Measurements from ENCODE around the gene MTERF1.
"Not testable (repeated sequence)": the region's sequence is repeated elsewhere in the genome, so short reads cannot be mapped to it uniquely, and the experiment has no call there.

DNA sequence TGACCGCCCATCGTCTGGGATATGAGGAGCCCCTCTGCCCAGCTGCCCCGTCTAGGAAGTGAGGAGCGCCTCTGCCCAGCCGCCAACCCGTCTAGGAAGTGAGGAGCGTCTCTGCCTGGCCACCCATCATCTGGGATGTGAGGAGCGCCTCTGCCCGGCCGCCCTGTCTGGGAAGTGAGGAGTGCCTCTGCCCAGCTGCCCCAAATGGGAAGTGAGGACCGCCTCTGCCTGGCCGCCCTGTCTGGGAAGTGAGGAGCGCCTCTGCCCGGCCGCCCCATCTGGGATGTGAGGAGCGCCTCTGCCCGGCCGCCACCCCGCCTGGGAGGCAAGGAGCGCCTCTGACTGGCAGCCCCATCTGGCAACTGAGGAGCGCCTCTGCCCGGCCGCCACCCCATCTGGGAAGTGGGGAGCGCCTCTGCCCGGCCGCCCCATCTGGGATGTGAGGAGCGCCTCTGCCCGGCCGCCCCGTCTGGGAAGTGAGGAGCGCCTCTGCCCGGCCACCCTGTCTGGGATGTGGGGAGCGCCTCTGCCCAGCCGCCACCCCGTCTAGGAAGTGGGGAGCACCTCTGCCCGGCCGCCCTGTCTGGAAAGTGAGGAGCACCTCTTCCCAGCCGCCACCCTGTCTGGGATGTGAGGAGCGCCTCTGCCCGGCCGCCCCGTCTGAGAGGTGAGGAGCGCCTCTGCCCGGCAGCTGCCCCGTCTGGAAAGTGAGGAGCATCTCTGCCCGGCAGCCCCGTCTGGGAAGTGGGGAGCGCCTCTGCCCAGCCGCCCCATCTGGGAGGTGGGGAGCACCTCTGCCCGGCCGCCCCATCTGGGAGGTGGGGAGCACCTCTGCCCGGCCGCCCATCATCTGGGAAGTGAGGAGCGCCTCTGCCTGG is 7.1 kb upstream of the MTERF1 start:
- TF ChIP-seq CTCF (IDR thresholded peaks at IDR 0.05; ENCODE audit: borderline replicate concordance, extremely low read depth, low read length, poor library complexity, severe bottlenecking); EZH2 (IDR thresholded peaks at IDR 0.05; ENCODE audit: borderline replicate concordance, low read depth, low read length, severe bottlenecking): not testable (repeated sequence)

Data from DND-41 (cell line).